ENCODE results near the gene MARCHF9.

- no peak for TF ChIP-seq CTCF (IDR thresholded peaks at IDR 0.05)
- TF ChIP-seq POLR2A (IDR thresholded peaks at IDR 0.05), result no peak
These were observed 46.6 kb upstream of the MARCHF9 start for GRCh38 chr12:57708296-57708695.

Measured in prostate gland (tissue), 2 donors.